ENCODE data around the gene NKX2-1. TPM values are rescaled to one million over a fixed set of nuclear protein-coding genes. Genes with fewer than 3 reads are reported as not detected.

Gene NKX2-1
- total RNA-seq, 2 donors from 2014 or later: not detected

GRCh38 chr14:36522972-36523715 is 3.1 kb upstream of the NKX2-1 start:
- Histone ChIP-seq H3K4me3 (no peak overlapping the region), H3K4me1 (peaks cover 0 to 44% of the 10 kb centered on the region in 2 donors), H3K27me3 (peaks cover 39 to 83% of the 10 kb centered on the region in 2 donors), H3K27ac (no peak overlapping the region), H3K9me3 (no peaks in the 10 kb centered on the region), H3K36me3 (no peaks in the 10 kb centered on the region)
- no peak for TF ChIP-seq CTCF (IDR thresholded peaks at IDR 0.05)
- DNase-seq (ENCODE audit: low spot score): no peak

GRCh38 chr14:36522347-36522971 is 2.4 kb upstream of the NKX2-1 start:
- no peak for TF ChIP-seq CTCF (IDR thresholded peaks at IDR 0.05)
- H3K9me3 ChIP-seq: no peaks in the 10 kb centered on the region
- H3K27ac ChIP-seq: no peak overlapping the region
- peaks cover 0 to 50% of the 10 kb centered on the region in 2 donors for H3K4me1 ChIP-seq
- peaks cover 44 to 88% of the 10 kb centered on the region in 2 donors for H3K27me3 ChIP-seq
- DNase-seq (ENCODE audit: low spot score): no peak
- no peak overlapping the region for H3K4me3 ChIP-seq
- H3K36me3 ChIP-seq: no peaks in the 10 kb centered on the region

DNA sequence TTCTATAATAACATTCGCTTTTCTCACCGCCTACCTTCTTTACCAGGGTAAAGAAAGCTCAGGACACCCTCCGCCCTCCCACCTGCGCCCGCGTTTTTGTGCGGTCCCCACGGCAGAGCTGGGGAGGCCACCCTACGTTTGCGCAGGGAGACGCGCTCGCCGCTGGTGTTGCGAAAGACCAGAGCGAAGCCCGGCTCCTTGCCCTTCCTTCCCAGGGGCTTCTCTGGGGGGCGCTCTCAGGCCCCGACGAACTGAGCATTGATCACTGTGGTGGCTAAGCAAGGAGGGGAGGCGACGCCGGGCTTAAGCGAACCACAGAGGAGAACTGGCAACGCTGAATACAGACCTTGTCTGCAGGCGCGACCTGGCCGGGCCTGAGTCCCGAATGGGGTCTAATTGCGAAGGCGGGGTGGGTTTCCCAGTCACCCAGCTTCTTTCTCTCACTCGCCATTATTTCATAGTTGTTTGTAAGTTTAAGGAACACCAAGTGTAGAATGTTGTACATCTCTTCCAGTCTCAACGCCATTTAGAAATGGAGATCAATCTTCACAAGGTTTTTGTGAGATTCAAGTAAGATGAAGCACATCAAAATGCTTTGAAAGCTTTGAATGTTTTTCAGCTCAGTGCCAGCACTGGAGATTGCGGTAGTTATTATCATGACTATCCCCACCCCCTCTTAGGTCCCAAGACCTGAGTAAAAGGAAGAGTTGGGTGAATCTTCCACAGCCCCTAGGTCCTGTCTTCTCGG is 1.7 kb upstream of the NKX2-1 start:
- H3K27me3 ChIP-seq: peaks cover 44 to 94% of the 10 kb centered on the region in 2 donors
- H3K9me3 ChIP-seq: no peaks in the 10 kb centered on the region
- H3K4me3 ChIP-seq: no peak overlapping the region
- H3K27ac ChIP-seq: no peak overlapping the region
- no peaks in the 10 kb centered on the region for H3K36me3 ChIP-seq
- peaks cover 0 to 50% of the 10 kb centered on the region in 2 donors for H3K4me1 ChIP-seq
- no peak for DNase-seq (ENCODE audit: low spot score)
- no peak for TF ChIP-seq CTCF (IDR thresholded peaks at IDR 0.05)

DNA sequence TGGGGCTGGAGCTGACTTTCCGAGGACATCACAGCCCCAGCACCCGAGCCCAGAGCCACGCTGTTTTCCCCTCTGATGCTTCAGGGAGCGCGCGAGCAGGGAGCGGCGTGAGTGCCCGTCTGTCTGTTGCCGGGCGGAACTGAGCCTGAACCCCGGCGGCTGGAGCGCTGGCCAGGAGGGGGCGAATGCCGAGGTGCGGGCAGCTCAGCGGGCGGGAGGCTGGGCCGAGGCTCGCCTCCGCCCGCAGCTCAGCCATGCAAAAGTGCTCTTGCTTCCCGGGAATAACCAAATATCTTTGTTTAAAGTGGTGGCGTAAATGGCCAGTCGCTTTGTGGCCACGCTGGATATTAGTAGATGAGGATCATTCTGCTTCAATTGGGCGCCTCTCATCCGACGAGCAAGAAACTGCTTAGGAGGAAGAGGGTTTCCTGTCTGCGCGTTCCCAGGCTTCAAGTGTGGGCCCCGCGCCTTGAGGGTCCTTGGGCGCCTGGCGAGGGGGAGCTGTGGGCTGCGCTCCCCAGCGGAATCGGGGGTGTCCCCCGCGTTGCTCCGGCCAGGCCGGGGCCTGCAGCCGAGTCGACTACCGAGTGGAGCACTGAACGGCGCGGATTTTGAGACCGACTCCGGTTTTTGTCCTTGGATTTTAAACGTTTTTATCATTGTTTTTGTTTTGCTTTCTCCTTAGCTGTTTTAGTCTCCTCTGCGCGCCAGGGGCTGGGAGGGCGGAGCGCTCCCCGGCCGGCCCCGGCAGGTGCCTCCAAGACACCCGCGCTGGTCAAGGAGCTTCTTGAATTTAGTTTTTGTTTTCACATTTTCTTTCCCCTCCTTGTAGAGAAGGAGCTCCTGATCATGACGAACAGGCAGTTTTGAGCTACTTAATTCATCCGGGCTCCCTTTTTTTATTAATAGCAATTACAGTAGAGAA is 831 bp upstream of the NKX2-1 start:
- Histone ChIP-seq H3K27me3 (peaks cover 44 to 92% of the 10 kb centered on the region in 2 donors), H3K27ac (no peak overlapping the region), H3K4me3 (peak overlapping the region in 1 of 2 donors; percentile 36), H3K4me1 (peaks cover 0 to 50% of the 10 kb centered on the region in 2 donors), H3K9me3 (no peaks in the 10 kb centered on the region), H3K36me3 (no peaks in the 10 kb centered on the region)
- peak in 1 of 2 donors; percentile 24 for TF ChIP-seq CTCF (IDR thresholded peaks at IDR 0.05)
- DNase-seq (ENCODE audit: low spot score): no peak

Measured in right atrium auricular region (tissue), 2 donors.